Gastroesophageal sphincter (tissue), 4 donors: ENCODE results near the gene ZNF670. TPM values are rescaled to one million over a fixed set of nuclear protein-coding genes. Genes with fewer than 3 reads are reported as not detected.

Experiments
- ATAC-seq: fragments of 150-250 bp; one replicate; pipeline ENCODE4 v1.9.1; 2016; ENCODE audit warnings: mild to moderate bottlenecking, moderate library complexity
- H3K27ac ChIP-seq, 4 donors: fragments of 200-600 bp; sonication (generic) in 3 of 4; 1 replicate in 3 of 4; 2 replicates in 1 of 4; pipeline ENCODE4 v1.5.1; 2016 to 2019
- H3K27me3 ChIP-seq: fragments of 200-600 bp; sonication (generic); one replicate; pipeline ENCODE4 v1.5.1; 2019
- H3K36me3 ChIP-seq, 2 donors: fragments of 200-600 bp; sonication (generic); one replicate each; pipeline ENCODE4 v1.5.1; 2019; ENCODE audit warnings: control low read depth in 1 of 2
- H3K4me1 ChIP-seq, 3 donors: fragments of 200-600 bp; sonication (generic); 1 replicate in 2 of 3; 2 replicates in 1 of 3; pipeline ENCODE4 v1.5.1; 2016 to 2019; ENCODE audit warnings: control low read depth in 2 of 3
- H3K4me3 ChIP-seq, 2 donors: fragments of 200-600 bp; sonication (generic); one replicate each; pipeline ENCODE4 v1.5.1; 2019; ENCODE audit warnings: mild to moderate bottlenecking in 1 of 2, moderate library complexity in 1 of 2
- H3K9me3 ChIP-seq, 3 donors: fragments of 200-600 bp; sonication (generic); one replicate each; pipeline ENCODE4 v1.5.1; 2017 to 2019; ENCODE audit warnings: control low read depth in 2 of 3
- EP300 ChIP-seq: sonication (generic); formaldehyde crosslinking; IDR thresholded peaks from one replicate; pipeline ENCODE4 v1.6.1; 2017; ENCODE audit warnings: antibody characterized with exemption, mild to moderate bottlenecking
- POLR2A ChIP-seq, 2 donors: fragments of 450-650 bp; IDR thresholded peaks; one replicate each; pipeline ENCODE4 v1.6.1; 2017; ENCODE audit warnings: antibody characterized with exemption in 2 of 2, mild to moderate bottlenecking in 2 of 2, moderate library complexity in 1 of 2
- POLR2AphosphoS5 ChIP-seq: sonication (generic); formaldehyde crosslinking; IDR thresholded peaks from one replicate; pipeline ENCODE4 v1.6.1; 2017; ENCODE audit warnings: antibody characterized with exemption
- WGBS, 2 donors: methylation state at CpG; one replicate each; pipeline ENCODE4 v1.1.5; 2018; ENCODE audit warnings: low coverage in 1 of 2; 5-methylcytosine and 5-hydroxymethylcytosine counted together
- total RNA-seq, 4 donors: library from RNA; depleted of rRNA; stranded (reverse); fragments of >200 nt; gene quantifications; one replicate each; pipeline ENCODE4 v1.1.0, GENCODE V29; 2016
- TF ChIP-seq, protein P1 (sequence below), 4 experiments: fragments of 200-600 bp in 2 of 4; fragments of 450-650 bp in 2 of 4; sonication (generic) in 1 of 4; IDR thresholded peaks; one replicate each; pipeline ENCODE4 v1.5.1; 2017 to 2019; ENCODE audit warnings: antibody characterized with exemption in 4 of 4, mild to moderate bottlenecking in 2 of 4, moderate library complexity in 2 of 4

ZNF670 gene
- total RNA-seq, 4 donors from 2014 or later = 1.7 to 3.7 (median 3.3) TPM

DNA sequence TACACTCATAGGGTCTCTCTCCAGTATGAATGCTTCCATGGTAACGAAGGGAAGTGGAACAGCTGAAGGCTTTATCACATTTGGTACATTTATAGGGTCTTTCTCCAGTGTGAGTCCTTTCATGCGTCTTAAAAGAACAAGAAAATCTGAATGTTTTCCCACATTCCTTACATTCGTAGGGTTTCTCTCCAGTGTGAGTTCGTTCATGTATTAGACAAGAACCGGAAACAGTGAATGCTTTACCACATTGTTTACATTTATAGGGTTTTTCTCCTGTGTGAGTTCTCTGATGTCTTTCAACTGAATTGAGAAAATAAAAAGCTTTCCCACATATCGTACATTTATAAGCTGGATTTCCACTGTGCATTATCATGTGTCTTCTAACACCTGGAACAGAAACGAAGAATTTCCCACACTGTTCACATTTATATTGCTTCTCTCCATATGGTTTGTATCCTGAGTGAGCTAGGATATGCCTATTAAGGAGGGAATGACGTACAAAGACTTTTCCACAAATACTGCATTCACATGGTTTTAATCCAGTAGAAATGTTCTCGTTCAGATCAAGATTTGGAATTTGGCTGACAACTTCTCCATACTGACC is 22.2 kb upstream of the ZNF670 start:
- ATAC-seq = no peak
- peaks cover 0 to 13% (median 0%) of the 10 kb centered on the region in 3 donors for H3K9me3 ChIP-seq
- TF ChIP-seq EP300 (no peak), POLR2AphosphoS5 (no peak), POLR2A (IDR thresholded peaks at IDR 0.05) (no peak)
- TF ChIP-seq, protein P1, sequence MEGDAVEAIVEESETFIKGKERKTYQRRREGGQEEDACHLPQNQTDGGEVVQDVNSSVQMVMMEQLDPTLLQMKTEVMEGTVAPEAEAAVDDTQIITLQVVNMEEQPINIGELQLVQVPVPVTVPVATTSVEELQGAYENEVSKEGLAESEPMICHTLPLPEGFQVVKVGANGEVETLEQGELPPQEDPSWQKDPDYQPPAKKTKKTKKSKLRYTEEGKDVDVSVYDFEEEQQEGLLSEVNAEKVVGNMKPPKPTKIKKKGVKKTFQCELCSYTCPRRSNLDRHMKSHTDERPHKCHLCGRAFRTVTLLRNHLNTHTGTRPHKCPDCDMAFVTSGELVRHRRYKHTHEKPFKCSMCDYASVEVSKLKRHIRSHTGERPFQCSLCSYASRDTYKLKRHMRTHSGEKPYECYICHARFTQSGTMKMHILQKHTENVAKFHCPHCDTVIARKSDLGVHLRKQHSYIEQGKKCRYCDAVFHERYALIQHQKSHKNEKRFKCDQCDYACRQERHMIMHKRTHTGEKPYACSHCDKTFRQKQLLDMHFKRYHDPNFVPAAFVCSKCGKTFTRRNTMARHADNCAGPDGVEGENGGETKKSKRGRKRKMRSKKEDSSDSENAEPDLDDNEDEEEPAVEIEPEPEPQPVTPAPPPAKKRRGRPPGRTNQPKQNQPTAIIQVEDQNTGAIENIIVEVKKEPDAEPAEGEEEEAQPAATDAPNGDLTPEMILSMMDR (IDR thresholded peaks at IDR 0.05) = no peak
- no peak overlapping the region for H3K27ac ChIP-seq
- H3K36me3 ChIP-seq = peaks cover 0 to 60% of the 10 kb centered on the region in 2 donors
- H3K27me3 ChIP-seq = no peaks in the 10 kb centered on the region
- 97 to 98% methylated on average over 9 of the region's 9 CpGs for WGBS, 2 donors
- H3K4me1 ChIP-seq = peaks cover 0 to 25% (median 6%) of the 10 kb centered on the region in 3 donors
- H3K4me3 ChIP-seq = no peak overlapping the region

DNA sequence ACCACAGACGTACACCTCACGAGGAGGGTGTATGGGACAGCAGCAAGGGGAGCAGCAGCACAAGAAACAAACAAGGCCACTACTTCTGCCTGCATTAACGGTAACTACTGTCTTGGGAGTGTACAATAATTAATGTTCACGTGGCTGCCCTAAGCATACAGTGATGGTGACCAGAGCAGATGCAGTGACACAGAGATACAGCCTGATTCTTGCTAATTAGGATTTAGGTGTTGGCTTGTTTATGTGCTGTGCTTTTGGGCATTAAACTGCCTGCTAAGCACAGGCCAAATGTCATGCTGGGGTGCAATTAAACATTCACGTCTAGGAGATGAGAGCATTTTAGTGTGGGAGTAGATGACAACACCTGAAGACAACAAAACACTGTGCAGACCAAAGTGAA is 18.3 kb upstream of the ZNF670 start:
- TF ChIP-seq EP300 = no peak
- TF ChIP-seq, protein P1 (IDR thresholded peaks at IDR 0.05) = no peak
- no peak for TF ChIP-seq POLR2A (IDR thresholded peaks at IDR 0.05)
- no peak for TF ChIP-seq POLR2AphosphoS5
- H3K36me3 ChIP-seq = peaks cover 0 to 58% of the 10 kb centered on the region in 2 donors
- 86 to 100% methylated on average over 4 to 5 of the region's 5 CpGs for WGBS, 2 donors

DNA sequence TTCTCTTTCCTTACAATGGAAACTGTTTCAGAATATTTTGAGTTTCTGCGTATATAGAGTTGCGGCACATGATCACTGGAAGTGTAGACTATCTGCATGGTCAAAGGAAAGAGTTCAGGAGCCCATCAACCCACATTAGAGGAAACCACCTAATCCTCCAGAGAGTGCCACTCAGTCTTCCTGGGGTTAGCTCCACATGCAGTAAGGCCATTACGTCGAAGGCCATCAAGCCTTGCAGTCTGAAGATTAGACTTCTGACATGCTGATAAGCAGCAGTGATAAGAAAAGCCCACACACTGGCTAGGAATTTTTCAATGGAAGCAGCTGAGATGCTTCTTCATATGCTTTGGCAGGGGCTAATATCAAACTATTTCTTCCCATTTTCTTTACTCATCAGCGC is 17.9 kb upstream of the ZNF670 start:
- ATAC-seq = no peak
- H3K27me3 ChIP-seq = no peaks in the 10 kb centered on the region
- H3K4me3 ChIP-seq = no peak overlapping the region
- H3K36me3 ChIP-seq = peaks cover 0 to 53% of the 10 kb centered on the region in 2 donors
- no peak overlapping the region for H3K27ac ChIP-seq
- TF ChIP-seq POLR2AphosphoS5 = no peak
- no peak for TF ChIP-seq EP300
- TF ChIP-seq, protein P1 (IDR thresholded peaks at IDR 0.05) = no peak
- TF ChIP-seq POLR2A (IDR thresholded peaks at IDR 0.05) = no peak
- no peaks in the 10 kb centered on the region for H3K4me1 ChIP-seq
- WGBS, 2 donors = 86 to 94% methylated on average over 4 to 5 of the region's 5 CpGs
- peaks cover 0 to 13% (median 0%) of the 10 kb centered on the region in 3 donors for H3K9me3 ChIP-seq

More for the DNA sequence above, 18.3 kb upstream of the ZNF670 start:
- Histone ChIP-seq H3K27me3 (no peaks in the 10 kb centered on the region), H3K27ac (no peak overlapping the region), H3K4me1 (peaks cover 0 to 2% (median 0%) of the 10 kb centered on the region in 3 donors), H3K4me3 (no peak overlapping the region), H3K9me3 (peaks cover 0 to 13% (median 0%) of the 10 kb centered on the region in 3 donors)
- no peak for ATAC-seq

DNA sequence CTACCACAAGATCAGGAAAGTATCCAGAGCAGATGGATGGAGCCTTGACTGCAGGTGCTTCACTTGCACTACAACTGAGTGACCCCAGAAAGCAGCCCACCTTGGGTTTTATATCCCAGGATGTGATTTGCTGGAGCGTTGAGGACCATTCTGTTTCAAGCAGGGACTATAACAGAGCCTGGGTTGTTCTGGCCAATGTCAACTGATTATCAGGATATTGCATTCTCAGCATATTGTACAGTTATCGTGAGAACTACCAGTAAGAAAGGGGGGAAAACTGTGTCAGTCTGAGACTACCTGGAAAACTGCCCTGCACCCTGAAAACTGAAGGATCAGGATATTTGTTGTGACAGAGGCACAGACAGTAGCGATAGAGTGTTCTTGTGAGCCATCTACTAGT is 17.5 kb upstream of the ZNF670 start:
- no peaks in the 10 kb centered on the region for H3K4me1 ChIP-seq
- H3K27me3 ChIP-seq = no peaks in the 10 kb centered on the region
- no peak for ATAC-seq
- H3K4me3 ChIP-seq = no peak overlapping the region
- WGBS, 2 donors = 80 to 100% methylated on average over 1 to 3 of the region's 3 CpGs
- no peak overlapping the region for H3K27ac ChIP-seq
- no peak for TF ChIP-seq EP300
- no peak for TF ChIP-seq POLR2AphosphoS5
- no peak for TF ChIP-seq POLR2A (IDR thresholded peaks at IDR 0.05)
- TF ChIP-seq, protein P1 (IDR thresholded peaks at IDR 0.05) = no peak
- H3K36me3 ChIP-seq = peaks cover 0 to 49% of the 10 kb centered on the region in 2 donors
- H3K9me3 ChIP-seq = peaks cover 0 to 13% (median 0%) of the 10 kb centered on the region in 3 donors

DNA sequence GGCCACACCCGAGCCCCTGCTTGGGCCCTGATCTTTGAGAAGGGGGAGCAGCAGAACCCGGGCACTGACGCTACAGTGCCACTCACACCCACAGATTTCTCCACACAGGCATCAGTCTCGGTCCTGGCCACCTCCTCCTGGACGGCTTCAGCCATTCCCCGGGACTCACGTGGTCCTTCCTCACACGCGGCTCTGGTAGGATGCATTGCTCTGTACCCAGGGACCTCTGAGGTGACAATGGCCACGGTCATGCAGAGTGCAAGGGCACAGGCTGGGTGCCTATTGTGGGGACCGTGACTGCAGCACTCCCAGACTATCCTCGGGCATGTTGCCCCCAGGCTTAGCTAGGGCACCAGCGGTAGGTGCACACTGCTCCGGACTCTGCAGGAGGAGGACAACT is 11.8 kb upstream of the ZNF670 start:
- TF ChIP-seq, protein P1 (IDR thresholded peaks at IDR 0.05) = no peak
- TF ChIP-seq POLR2A (IDR thresholded peaks at IDR 0.05) (no peak), POLR2AphosphoS5 (no peak), EP300 (no peak)
- Histone ChIP-seq H3K27me3 (no peaks in the 10 kb centered on the region), H3K36me3 (no peaks in the 10 kb centered on the region), H3K9me3 (no peaks in the 10 kb centered on the region), H3K27ac (no peak overlapping the region), H3K4me3 (no peak overlapping the region), H3K4me1 (no peaks in the 10 kb centered on the region)
- 65% methylated on average over 2 of the region's 14 CpGs; no CpG with 5 or more reads in 1 of the 2 donors for WGBS, 2 donors
- no peak for ATAC-seq
